WERI-Rb-1 (cell line): ENCODE data around the gene NANOS3.

Experiments used
- DNase-seq: peaks from one replicate; pipeline ENCODE4 v3.0.0-alpha.2; 2020
- H3K27ac ChIP-seq: fragments of 250-450 bp; sonication (Bioruptor Pico); 2 replicates; pipeline ENCODE4 v1.5.1; 2020; ENCODE audit warnings: mild to moderate bottlenecking, moderate library complexity
- H3K27me3 ChIP-seq: fragments of 250-450 bp; sonication (Bioruptor Pico); 2 replicates; pipeline ENCODE4 v1.5.1; 2021; ENCODE audit warnings: mild to moderate bottlenecking, low read depth, moderate library complexity; ENCODE audit not compliant: insufficient read depth, severe bottlenecking
- H3K36me3 ChIP-seq: fragments of 250-450 bp; sonication (Bioruptor Pico); 2 replicates; pipeline ENCODE4 v1.5.1; 2020; ENCODE audit warnings: mild to moderate bottlenecking, moderate library complexity
- H3K4me3 ChIP-seq: 2 replicates; pipeline ENCODE4 v1.5.1; 2011; ENCODE audit warnings: low read depth, mild to moderate bottlenecking, control low read depth, low read length
- H3K9me3 ChIP-seq: fragments of 250-450 bp; sonication (Bioruptor Pico); 2 replicates; pipeline ENCODE4 v1.5.1; 2021; ENCODE audit warnings: mild to moderate bottlenecking, moderate library complexity; ENCODE audit not compliant: severe bottlenecking
- TF ChIP-seq, protein P1 (sequence below): IDR thresholded peaks from 2 replicates; pipeline ENCODE4 v1.5.1; 2011; ENCODE audit warnings: low read depth, mild to moderate bottlenecking, control low read depth, inconsistent platforms, low read length

Gene NANOS3

DNA sequence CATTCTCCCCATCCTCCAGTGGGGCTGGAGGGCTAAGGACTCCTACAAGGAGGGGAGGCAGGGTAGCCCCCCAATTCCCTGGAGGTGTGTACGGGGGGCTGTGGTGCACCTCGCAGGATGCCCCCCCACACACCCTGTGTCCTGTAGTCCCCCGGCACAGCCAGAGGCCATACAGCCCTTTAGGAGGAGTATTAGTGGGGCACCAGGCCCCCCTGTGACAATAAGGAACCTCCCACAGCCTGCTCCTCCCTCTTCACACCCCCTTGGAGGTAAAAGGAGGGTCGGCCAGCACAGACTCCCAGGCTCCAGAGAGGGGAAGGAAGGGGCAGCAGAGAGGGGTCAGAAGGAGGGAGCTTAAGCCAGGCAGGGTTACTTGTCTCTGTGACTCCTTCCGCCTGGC is at the start of gene NANOS3:
NANOS3 (plus strand) TSS at position 301 of the 400 bp plus-strand sequence. CDS start 115 bp downstream, outside the sequence.
- TF ChIP-seq, protein P1, sequence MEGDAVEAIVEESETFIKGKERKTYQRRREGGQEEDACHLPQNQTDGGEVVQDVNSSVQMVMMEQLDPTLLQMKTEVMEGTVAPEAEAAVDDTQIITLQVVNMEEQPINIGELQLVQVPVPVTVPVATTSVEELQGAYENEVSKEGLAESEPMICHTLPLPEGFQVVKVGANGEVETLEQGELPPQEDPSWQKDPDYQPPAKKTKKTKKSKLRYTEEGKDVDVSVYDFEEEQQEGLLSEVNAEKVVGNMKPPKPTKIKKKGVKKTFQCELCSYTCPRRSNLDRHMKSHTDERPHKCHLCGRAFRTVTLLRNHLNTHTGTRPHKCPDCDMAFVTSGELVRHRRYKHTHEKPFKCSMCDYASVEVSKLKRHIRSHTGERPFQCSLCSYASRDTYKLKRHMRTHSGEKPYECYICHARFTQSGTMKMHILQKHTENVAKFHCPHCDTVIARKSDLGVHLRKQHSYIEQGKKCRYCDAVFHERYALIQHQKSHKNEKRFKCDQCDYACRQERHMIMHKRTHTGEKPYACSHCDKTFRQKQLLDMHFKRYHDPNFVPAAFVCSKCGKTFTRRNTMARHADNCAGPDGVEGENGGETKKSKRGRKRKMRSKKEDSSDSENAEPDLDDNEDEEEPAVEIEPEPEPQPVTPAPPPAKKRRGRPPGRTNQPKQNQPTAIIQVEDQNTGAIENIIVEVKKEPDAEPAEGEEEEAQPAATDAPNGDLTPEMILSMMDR = no peak
- no peak within 1 kb of the TSS for H3K4me3 ChIP-seq
- no peak for DNase-seq
- H3K27ac ChIP-seq = no peak within 1 kb of the TSS
- H3K9me3 ChIP-seq = no peaks in the 10 kb centered on the region
- H3K27me3 ChIP-seq = no peaks in the 10 kb centered on the region
- no peaks in the 10 kb centered on the region for H3K36me3 ChIP-seq

DNA sequence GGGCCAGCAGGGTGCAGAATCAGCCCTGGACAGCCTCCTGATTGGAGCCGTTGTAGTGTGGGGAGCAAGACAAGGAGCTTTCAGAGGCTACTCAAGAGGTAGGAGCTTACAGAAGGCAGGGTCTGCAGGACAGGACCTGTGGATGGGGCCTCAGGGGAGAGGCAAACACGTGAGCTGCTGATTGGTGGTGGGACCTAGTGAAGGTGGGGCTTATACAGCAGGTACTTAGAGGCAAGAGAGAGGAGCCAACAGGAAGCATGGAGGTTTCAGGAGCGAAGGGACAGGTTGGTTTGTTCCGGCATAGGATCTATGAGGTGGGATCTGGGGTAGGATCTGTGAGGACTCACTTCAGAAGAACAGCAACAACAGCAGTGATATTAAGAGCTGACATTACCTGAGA is 49.3 kb upstream of the NANOS3 start:
- Histone ChIP-seq H3K27me3 (no peaks in the 10 kb centered on the region), H3K4me3 (no peak overlapping the region), H3K27ac (no peak overlapping the region), H3K36me3 (peaks cover 21% of the 10 kb centered on the region), H3K9me3 (no peaks in the 10 kb centered on the region)
- DNase-seq = peak; percentile 43
- TF ChIP-seq, protein P1 = no peak

DNA sequence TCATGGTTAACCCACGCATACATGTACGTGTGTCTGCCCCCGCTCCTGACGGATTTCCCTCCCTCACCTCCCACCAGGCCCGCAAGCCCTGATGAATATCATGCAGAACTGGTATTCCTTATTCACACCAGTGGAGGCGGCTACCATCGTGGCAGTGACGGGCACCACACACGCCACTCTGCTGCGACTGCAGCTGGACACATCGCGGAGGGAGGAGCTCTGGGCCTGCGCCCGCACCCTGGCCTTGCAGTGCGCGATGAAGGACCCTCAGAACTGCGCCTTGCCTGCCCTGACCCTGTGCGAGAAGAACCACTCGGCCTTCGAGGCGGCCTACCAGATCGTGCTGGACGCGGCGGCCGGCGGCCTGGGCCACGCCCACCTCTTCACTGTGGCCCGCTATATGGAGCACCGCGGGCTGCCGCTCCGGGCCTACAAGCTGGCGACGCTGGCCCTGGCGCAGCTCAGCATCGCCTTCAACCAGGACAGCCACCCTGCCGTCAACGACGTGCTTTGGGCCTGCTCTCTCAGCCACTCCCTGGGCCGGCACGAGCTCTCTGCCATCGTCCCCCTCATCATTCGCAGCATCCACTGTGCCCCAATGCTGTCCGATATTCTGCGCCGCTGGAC is 46.7 kb upstream of the NANOS3 start:
- H3K9me3 ChIP-seq = no peaks in the 10 kb centered on the region
- H3K27me3 ChIP-seq = no peaks in the 10 kb centered on the region
- no peak overlapping the region for H3K27ac ChIP-seq
- no peak for DNase-seq
- no peak overlapping the region for H3K4me3 ChIP-seq
- TF ChIP-seq, protein P1 = no peak
- peaks cover 13% of the 10 kb centered on the region for H3K36me3 ChIP-seq

DNA sequence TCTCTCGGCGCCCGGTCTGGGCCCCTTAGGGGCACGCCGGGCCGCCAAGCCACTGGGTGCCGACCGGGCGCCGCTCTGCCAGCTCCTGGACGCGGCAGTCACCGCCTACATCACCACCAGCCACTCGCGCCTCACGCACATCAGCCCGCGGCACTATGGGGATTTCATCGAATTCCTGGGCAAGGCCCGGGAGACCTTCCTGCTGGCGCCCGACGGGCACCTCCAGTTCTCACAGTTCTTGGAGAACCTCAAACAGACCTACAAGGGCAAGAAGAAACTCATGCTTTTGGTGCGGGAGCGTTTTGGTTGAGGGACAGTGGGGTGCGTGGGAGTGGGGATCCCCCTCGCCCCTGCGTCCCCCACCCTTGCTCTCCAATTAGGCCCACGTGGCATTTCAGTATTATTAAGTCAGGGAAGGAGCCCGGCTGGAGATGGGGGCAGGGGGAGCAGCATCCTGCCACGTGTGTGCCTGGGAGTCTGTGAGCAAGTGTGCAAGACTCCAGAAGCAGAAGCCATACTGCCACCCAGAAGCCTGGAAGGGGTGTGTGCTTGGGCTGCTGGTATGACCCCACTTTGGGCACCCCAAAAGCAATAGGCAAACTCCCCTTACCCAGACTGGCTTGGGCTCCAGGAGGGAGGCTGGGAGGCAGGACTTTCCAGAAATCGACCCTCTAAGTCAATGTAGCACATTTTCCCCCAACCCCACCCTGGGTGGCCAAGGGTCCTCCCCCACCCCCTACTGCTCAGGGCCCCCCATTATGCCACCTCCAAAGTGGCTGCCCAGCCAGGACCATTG is 46.0 kb upstream of the NANOS3 start:
- no peak overlapping the region for H3K27ac ChIP-seq
- H3K36me3 ChIP-seq = peaks cover 11% of the 10 kb centered on the region
- TF ChIP-seq, protein P1 = no peak
- no peak overlapping the region for H3K4me3 ChIP-seq
- DNase-seq = no peak
- no peaks in the 10 kb centered on the region for H3K27me3 ChIP-seq
- no peaks in the 10 kb centered on the region for H3K9me3 ChIP-seq

DNA sequence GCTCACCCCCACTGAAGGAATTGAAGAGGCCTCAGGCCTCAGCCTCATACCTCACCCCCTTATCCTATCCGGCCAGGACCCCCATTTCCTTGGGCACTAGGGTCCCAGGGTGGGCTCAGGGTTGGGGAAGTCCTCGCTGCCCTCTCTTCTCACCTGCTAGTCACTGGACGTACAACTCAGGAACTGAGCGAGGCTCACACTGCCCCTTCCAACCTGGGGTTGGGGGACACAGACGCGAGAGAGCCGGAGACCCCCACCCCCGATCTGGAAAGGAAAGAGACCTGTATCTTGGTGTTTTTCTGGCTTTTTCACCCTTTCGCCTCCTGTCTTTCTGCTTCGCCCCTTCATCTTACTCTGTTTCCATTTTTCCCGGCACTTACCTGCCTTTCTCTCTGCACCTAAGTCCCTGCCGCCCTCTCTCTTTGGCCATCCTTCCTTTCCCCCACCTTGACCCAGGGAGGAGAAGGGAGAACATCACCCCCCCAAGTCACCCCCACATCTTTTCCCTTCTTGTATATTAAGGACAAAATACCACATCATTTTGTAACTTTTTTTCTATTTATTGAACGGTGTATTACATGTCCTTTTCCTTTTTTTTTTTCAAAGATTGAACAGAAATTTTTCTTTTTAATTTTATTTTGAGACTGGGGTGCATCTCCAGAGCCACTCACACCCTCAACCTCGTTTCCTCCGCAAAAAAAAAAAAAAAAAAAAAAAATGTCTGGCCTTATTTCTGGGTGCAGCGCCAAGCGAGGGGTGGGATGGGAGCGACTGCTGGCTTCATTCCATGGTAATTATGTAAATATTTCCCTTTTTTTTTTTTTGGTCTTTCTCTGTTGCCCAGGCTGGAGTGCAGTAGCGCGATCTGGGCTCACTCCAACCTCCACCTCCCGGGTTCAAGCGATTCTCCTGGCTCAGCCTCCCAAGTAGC is 45.1 kb upstream of the NANOS3 start:
- Histone ChIP-seq H3K36me3 (peaks cover 10% of the 10 kb centered on the region), H3K27ac (no peak overlapping the region), H3K27me3 (no peaks in the 10 kb centered on the region), H3K4me3 (no peak overlapping the region), H3K9me3 (no peaks in the 10 kb centered on the region)
- TF ChIP-seq, protein P1 = no peak
- DNase-seq = no peak
